ENCODE data around the gene MFSD2B.

Gene MFSD2B

GRCh38 chr2:24045511-24046508 lies 35.9 kb downstream of the MFSD2B start:
- no peak for ATAC-seq
- TF ChIP-seq ZNF8 (CRISPR knock-in tag; IDR thresholded peaks at IDR 0.05) (no peak), GLIS3 (CRISPR knock-in tag; IDR thresholded peaks at IDR 0.05) (no peak), ARNTL (CRISPR knock-in tag; IDR thresholded peaks at IDR 0.05; ENCODE audit: borderline replicate concordance, low read depth) (no peak)

GRCh38 chr2:24046599-24046929 lies 36.7 kb downstream of the MFSD2B start:
- peak; percentile 2 for ATAC-seq

GRCh38 chr2:24046930-24047702 lies 37.2 kb downstream of the MFSD2B start, which contains the start of gene WDCP:
WDCP (minus strand) TSS chr2:24047391; CDS start chr2:24039494, 7,897 bp downstream.
- ATAC-seq = peak; percentile 96
- TF ChIP-seq ZNF70 (CRISPR knock-in tag; IDR thresholded peaks at IDR 0.05) (no peak), TOX (CRISPR knock-in tag; IDR thresholded peaks at IDR 0.05; ENCODE audit: borderline replicate concordance) (no peak), RARB (CRISPR knock-in tag; IDR thresholded peaks at IDR 0.05) (no peak), CSDC2 (CRISPR knock-in tag; IDR thresholded peaks at IDR 0.05) (no peak), CSRNP3 (CRISPR knock-in tag; IDR thresholded peaks at IDR 0.05) (no peak), PATZ1 (CRISPR knock-in tag; IDR thresholded peaks at IDR 0.05; ENCODE audit: borderline replicate concordance) (no peak), ARNTL (CRISPR knock-in tag; IDR thresholded peaks at IDR 0.05; ENCODE audit: borderline replicate concordance, low read depth) (no peak), ZC3H10 (CRISPR knock-in tag; IDR thresholded peaks at IDR 0.05) (no peak)
- TF ChIP-seq, protein P1, sequence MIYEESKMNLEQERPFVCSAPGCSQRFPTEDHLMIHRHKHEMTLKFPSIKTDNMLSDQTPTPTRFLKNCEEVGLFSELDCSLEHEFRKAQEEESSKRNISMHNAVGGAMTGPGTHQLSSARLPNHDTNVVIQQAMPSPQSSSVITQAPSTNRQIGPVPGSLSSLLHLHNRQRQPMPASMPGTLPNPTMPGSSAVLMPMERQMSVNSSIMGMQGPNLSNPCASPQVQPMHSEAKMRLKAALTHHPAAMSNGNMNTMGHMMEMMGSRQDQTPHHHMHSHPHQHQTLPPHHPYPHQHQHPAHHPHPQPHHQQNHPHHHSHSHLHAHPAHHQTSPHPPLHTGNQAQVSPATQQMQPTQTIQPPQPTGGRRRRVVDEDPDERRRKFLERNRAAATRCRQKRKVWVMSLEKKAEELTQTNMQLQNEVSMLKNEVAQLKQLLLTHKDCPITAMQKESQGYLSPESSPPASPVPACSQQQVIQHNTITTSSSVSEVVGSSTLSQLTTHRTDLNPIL (CRISPR knock-in tag; IDR thresholded peaks at IDR 0.05; ENCODE audit: low read depth) = no peak

More at GRCh38 chr2:24046599-24046929, 36.7 kb downstream of the MFSD2B start:
- no peak for TF ChIP-seq TCF4 (CRISPR knock-in tag; IDR thresholded peaks at IDR 0.05; ENCODE audit: borderline replicate concordance)
- no peak for TF ChIP-seq PATZ1 (CRISPR knock-in tag; IDR thresholded peaks at IDR 0.05; ENCODE audit: borderline replicate concordance)
- TF ChIP-seq SNAI2 (CRISPR knock-in tag; IDR thresholded peaks at IDR 0.05) = no peak
- no peak for TF ChIP-seq ZNF8 (CRISPR knock-in tag; IDR thresholded peaks at IDR 0.05)
- TF ChIP-seq POU6F1 (CRISPR knock-in tag; IDR thresholded peaks at IDR 0.05; ENCODE audit: borderline replicate concordance, low read depth) = no peak
- TF ChIP-seq, protein P1 (CRISPR knock-in tag; IDR thresholded peaks at IDR 0.05; ENCODE audit: low read depth) = no peak
- TF ChIP-seq PPARA (CRISPR knock-in tag; IDR thresholded peaks at IDR 0.05; ENCODE audit: borderline replicate concordance) = no peak
- TF ChIP-seq ESRRG (CRISPR knock-in tag; IDR thresholded peaks at IDR 0.05) = no peak
- no peak for TF ChIP-seq ZNF70 (CRISPR knock-in tag; IDR thresholded peaks at IDR 0.05)
- no peak for TF ChIP-seq ZNF565 (CRISPR knock-in tag; conservative IDR thresholded peaks at IDR 0.05; ENCODE audit: low read depth)
- TF ChIP-seq ZFP30 (CRISPR knock-in tag; IDR thresholded peaks at IDR 0.05) = no peak
- TF ChIP-seq TOX (CRISPR knock-in tag; IDR thresholded peaks at IDR 0.05; ENCODE audit: borderline replicate concordance) = no peak
